ENCODE data around the gene CCL5.
"Not testable (repeated sequence)": the region's sequence is repeated elsewhere in the genome, so short reads cannot be mapped to it uniquely, and the experiment has no call there.

CCL5 gene

DNA sequence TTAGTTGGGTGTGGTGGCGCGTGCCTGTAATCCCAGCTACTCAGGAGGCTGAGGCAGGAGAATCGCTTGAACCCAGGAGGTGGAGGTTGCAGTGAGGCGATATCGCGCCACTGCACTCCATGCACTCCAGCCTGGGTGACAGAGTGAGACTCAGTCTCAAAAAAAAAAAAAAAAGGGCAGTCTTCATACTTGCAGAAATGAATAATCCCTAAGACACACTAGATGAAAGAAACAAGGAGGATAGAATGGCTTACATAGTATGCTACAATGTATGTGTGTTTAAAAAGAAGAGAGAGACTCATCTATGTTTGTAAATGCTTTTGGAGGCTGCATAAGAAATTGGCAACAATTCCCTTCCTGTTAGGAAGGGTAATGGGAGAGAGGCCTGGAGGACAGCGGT lies 17.6 kb upstream of the CCL5 start:
- DNase-seq, result not testable (repeated sequence)

DNA sequence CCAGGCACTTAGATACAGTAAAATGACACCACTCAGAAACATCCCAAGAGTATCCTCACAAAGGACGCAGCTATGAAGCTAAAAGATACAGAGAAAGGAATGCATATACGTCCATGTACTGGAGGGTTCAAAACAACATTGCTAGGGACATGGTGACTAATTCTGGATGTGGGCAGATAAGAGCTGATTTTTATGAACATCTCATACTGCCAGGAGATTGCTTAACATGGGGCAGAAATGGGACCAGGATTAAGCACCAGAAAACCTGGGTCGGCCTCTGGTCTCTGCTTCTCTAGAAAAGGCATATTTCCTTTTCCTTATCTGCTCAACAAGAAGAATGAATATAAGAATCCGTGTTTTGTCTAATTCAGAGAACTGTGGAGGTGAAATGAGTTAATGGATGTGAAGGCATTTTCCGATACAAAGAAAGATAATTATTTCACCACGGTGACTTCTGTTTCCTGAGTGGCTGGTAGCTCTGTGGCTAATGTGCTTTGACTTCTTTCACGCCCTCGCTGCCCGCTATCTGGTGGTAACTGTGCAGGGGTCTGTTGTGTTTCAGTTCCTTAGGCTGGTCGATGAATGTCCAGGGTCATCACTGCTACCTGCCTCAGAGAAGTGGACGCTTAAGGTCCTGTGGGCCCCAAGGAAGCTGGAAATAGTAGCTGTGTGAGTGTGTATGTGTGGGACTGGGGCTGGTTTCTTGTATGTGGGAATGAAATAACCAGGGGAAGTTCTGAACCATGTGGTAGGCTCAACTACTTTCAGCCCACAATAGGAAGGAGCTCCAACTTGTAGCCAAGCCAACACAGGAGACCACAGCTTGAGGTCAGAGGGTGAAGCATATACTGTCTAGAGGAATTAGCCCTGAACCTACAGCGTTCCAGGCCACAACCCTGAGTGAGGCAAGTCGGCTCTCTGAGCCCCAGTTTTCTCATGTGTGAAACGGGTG lies 15.8 kb upstream of the CCL5 start:
- DNase-seq, result peak; percentile 58 to 60

GRCh38 chr17:35894206-35894605 lies 14.0 kb upstream of the CCL5 start:
- DNase-seq, result no peak

DNA sequence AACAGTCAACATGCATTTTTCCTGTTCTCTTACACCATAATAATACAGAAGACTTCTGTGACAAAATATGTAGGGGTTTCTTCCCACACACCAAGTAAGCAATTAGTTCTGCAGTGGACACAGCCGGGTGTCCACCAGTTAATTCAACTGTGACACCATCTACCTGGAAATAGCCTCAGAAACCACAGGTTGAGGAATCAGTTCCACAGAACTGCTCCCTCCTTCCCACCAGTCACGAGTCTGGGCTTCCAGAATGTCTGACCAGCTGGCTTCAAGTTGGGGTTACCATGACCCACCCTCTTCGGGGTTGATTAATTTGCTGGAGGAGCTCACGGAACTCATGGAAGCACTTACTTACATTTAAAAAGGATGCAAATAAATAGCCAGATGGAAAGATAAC lies 13.6 kb upstream of the CCL5 start:
- no peak for DNase-seq

GRCh38 chr17:35892091-35893035 lies 12.2 kb upstream of the CCL5 start:
- DNase-seq, result peak; percentile 73 to 74

GRCh38 chr17:35891269-35891668 lies 11.1 kb upstream of the CCL5 start:
- no peak for DNase-seq

DNA sequence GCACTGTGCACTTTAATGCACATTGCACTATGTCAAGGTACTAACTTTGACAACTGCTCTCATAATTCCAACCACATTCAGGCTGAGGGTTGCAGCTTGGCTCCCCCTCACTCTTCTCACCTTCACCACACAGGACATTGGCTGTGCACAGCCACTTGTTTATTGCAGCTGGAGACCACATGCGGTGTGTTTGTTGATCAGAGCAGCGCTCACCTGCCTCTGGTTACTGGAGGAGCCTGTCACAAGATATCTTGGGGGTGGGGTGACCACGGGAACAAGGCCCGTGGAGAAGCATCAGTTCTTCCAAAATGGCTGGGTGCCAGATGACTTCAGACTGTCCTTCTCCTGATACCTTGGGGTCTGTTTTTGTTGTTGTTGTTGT lies 10.6 kb upstream of the CCL5 start:
- peak; percentile 26 to 44 for DNase-seq

DNA sequence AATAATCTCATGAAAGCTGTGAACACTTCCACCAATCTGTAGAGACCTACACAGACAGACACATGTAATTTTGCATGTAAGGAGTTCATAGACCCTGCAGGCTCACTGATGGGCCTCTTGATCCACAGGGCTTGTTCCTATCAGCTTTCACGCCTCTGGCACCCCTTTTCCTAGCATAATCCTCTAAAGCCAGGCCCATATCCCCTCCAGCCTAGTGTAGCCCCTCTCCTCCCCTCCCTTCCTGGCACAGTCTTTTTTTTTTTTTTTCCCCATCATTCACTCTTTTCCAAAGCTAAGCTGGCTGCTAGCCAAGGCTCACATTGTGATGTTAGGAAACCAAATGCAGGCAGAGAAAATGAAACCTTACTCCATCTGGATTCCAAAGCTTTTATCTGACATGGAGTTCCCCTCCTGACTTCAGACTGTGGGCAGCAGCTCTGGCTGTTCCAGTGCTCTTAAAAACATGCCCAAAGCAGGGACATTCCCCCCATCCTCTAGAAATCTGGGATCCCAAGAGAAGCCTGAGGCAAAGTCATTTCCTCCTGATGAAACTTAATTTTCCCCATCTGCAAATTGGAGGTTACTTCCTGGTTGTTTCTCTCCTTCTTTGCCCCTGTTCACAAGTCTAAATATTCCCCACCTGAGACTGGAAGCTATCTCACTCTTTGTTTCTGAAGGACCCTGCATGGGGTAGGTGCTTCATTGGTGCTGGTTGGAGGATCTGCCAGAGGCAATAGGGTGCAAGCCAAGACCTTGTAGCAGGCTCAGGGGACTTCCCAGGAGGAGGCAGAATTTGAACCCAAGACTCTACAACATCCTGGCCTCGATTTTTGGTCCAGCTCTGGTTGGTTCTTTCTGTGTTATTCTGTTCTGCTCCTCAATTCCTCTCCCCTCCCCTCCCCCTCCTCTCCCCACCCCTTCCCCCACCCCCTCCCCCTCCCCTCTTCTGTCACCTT lies 9.9 kb upstream of the CCL5 start:
- no peak for DNase-seq

GRCh38 chr17:35889241-35889640 lies 9.1 kb upstream of the CCL5 start:
- DNase-seq, result peak; percentile 33 to 46

DNA sequence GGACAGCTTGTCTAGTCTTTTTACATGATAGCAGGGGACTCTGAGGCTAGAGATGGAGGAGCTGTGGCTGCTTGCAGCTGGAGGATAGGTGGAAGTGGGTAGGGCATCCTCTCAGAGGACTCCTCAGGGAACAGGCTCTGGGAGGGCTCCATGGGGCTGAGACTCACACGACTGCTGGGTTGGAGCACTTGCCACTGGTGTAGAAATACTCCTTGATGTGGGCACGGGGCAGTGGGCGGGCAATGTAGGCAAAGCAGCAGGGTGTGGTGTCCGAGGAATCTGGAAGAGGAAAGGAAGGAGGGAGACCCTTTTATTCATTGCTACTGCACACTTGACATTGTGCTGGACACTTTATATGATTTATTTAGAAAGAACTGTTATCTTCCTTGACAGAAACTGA lies 1.8 kb downstream of the CCL5 start:
- no peak for DNase-seq

DNA sequence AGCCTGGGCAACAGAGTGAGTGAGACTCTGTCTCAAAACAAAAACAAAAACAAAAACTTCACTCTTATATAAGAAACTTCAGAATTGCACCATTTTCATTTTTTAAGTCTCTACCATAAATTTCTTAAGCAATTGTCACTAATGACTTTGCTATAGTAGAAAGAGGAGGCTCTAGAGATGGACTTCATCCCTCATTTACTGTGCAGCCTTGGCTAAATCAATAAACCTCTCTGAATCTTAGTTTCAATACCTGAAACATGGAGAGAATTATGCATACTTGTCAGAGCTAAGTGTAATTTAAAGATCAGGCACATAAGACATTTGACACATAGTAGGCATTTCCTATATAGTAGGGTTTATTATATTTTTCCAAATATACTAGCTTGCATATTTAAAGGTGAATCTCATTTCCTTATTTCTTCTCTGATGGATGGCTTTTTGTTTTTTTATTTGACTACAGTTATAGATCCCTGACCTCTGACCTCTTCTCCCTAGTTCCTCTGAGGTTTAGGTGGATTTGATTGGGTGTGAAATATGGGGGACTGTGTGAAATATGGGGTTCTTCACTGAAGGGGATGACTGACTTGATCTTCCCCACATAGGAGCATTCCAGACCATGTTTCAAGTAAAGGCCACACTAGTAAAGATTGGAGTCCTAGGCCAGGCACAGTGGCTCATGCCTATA lies 2.7 kb downstream of the CCL5 start:
- no peak for DNase-seq

- no peak for DNase-seq
These were observed 3.6 kb downstream of the CCL5 start for GRCh38 chr17:35876534-35876933.

- DNase-seq, result no peak
These were observed 4.4 kb downstream of the CCL5 start for GRCh38 chr17:35875800-35876139.

GRCh38 chr17:35875072-35875799 lies 4.9 kb downstream of the CCL5 start:
- DNase-seq, result no peak

DNA sequence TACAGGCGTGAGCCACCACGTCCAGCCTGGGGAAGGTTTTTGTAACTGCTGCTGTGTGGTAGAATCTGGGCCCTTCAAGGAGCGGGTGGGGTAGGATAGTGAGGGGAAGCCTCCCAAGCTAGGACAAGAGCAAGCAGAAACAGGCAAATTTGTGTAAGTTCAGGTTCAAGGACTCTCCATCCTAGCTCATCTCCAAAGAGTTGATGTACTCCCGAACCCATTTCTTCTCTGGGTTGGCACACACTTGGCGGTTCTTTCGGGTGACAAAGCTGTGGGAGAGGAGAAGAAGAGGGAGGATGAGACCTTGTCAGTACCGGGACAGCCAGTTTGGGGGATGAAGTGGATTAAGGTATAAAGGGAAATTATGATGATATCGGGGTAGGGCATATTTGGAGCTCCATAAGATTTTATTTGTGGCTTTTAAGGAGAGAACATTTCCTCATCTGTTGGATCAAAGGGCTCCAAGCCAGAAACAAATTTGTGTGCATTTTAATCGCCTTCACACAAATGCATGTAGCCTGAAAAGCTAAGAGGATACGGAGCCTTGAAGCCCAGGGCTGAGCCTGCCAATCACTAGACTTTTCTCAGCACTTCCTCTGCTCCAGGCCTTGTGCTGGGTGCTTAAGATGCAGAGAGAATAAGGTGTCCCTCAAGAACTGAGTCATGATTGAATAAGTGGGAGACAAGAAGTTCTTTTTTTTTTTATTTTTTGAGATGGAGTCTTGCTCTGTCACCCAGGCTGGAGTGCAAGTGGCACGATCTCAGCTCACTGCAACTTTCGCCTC lies 7.8 kb downstream of the CCL5 start:
- no peak for DNase-seq

GRCh38 chr17:35870906-35871819 lies 9.0 kb downstream of the CCL5 start:
- peak in 1 of 2 experiments; percentile 25 for DNase-seq

- DNase-seq, result no peak
These were observed 11.4 kb downstream of the CCL5 start, which contains the start of gene HEATR9 for GRCh38 chr17:35868737-35869136. HEATR9 (minus strand) TSS chr17:35868891; CDS start chr17:35868742, 149 bp downstream.

DNA sequence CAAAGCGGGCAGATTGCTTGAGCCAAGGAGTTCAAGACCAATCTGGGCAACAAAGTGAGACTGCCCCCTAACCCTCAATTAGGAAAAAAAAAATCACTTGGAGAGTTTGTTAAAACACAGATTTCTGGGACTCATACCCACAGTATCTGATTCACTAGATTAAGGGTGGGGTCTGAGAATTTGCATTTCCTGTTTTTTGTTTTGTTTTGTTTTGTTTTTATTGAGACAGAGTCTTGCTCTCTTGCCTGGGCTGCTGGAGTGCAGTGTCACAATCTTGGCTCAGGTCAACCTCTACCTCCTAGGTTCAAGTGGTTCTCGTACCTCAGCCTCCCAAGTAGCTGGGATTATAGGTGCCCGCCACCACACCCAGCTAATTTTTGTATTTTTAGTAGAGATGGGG lies 12.6 kb downstream of the CCL5 start:
- DNase-seq, result no peak

- DNase-seq, result no peak
These were observed 13.7 kb downstream of the CCL5 start for GRCh38 chr17:35866341-35866950.

Data from activated T-cell treated with anti-CD3 and anti-CD28 coated beads, Interleukin-2, amount 50 U/mL, for 48 hours (primary cell).